ENCODE measurements around the gene DIP2C.
"Not testable (repeated sequence)": the region's sequence is repeated elsewhere in the genome, so short reads cannot be mapped to it uniquely, and the experiment has no call there.

The DIP2C gene

DNA sequence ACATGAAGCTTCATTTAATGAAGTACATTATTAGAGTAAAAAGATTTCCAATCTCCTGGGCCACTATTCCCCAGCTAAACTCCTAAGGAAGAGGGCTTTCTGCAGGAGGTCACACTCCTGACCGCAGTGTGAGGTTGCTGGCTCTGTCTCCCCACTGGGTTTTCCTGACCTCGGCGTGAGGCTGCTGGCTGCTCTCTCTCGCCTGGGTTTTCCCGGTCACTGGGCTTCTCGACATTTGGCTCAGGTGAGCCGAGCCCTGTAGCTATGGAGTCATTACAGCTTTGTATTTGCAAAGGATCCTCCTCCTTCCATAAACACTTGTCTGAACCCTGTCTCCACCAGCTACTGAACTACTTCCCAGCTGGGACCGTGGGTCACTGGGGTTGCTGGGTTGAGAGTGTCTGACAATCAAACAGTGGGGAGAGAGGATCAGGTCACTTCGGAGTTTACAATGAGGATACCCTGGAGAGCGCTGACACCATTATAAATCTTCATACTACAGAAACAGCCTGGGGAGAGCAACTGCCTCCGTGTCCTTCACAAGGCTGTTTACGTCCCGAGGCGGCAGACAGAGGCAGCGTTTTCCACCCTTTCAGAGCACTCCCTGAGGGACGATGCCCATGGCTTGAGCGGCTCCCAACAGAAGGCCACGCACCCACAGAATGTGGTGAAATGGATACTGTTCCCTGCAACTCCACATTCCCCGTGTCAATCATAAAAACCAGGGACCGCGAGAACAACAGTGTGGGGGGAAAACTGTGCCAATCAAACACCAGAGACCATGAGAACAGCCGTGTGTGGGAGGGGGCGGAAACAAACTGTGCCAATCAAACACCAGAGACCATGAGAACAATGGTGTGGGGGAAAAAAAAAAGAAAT, 328.0 kb downstream of the DIP2C start:
- no peak for DNase-seq

DNA sequence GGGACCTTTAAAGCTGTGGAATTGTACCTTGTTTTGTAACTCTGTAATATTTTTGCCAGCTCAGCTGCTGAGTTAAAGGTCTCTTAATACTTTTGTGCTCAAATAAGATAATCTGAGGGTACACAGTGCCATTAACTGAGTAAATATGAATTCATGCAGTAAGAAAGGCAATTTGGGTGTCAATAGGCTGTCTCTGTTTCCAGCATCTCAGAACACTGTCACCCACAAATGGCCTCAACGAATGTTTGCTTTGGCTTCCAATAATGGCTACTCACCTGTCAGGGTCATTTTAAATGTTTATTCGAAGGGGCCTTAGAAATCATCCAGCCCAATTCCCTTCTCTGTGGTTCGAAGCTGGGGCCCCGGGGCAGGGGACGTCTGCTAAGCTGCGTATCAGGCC, 328.8 kb downstream of the DIP2C start:
- DNase-seq = no peak

DNA sequence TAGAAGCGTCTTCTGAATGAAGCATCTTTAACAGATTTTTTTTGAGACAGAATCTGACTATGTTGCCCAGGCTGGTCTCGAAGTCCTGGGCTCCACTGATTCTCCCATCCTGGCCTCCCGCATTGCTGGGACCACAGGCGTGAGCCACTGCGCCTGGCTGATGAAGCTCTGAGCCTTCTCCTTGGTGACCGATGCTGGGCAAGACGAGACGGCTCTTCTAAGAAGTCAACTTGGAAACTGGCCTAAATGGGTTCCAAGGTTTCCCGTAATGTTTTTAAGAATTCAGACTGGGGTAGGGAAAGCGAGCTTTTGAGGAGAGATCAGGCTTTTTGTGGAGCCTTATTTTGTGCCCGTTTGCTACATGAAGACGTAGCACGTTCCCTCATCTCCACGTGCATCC, 329.7 kb downstream of the DIP2C start:
- no peak for DNase-seq

DNA sequence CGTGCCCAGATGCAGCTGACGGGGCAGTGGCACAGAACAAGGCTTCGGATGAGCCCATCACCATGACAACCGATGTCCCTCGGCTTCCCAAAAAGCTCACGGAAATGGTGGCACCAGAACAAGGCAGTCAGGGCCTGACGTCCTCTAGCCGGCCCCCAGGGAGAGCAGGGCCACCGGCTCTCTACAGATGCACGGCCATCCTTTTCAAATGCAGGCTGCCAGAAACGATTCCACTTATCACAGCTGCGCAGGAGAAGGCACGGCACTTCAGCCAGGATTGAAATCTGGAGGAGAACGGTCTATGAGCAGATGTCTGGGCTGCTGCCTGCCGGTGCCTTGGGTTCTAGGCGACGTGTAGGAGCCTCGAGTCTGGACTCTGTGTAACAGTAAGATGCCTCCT, 330.4 kb downstream of the DIP2C start:
- no peak for DNase-seq

DNA sequence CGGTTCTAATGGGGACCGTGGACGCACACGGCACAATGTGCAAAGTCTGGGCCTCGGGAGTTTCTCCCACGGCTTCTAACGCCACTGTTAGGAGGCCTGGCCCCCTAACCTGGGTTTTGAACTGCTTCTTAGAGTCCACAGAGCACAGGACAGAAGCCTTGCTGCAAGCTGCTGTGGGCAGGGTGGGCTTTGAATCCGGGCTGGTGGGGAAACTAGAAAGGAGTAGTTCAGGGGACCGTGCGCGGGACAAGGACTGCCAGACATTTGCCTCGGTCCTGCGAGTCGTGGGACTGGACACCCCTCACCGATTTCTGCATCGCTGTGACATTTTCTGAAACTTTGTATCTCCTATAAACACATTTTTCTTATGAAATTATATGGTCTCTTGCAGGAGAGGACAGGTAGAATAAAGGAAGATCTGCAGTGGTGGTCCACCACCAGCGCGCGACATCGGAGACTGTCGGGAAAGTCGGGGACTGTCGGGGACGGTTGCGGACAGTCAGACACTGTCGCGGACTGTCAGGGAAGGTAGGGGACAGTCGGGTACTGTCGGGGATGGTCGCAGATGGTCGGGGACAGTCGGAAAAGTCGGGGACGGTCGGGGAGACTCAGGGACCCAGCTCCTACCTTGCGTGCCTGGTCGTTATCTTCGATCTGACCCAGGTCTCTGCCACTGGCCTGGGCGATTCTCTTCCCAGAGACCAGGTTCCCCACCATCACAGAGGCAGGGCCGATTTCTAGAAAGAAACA, 332.1 kb downstream of the DIP2C start:
- DNase-seq = no peak

DNA sequence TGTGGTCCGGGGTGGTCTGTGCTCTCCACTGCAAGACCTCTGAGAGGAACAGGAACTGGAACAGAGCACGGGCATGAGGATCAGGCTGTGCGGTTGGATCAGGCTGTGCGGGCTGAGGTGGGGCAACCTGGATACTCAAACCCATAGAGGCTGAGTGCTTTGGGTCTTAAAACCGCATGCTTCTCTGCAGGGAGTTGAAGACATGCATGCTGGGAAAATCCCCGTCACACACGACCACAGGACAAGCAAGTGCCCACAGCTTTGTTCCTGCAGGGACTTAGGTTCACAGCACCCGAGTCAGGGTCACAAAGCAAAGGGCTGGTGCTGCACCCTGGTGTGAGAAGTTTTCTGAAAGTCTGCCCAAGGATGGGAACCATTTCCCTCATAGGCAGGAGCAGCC, 333.0 kb downstream of the DIP2C start:
- no peak for DNase-seq

DNA sequence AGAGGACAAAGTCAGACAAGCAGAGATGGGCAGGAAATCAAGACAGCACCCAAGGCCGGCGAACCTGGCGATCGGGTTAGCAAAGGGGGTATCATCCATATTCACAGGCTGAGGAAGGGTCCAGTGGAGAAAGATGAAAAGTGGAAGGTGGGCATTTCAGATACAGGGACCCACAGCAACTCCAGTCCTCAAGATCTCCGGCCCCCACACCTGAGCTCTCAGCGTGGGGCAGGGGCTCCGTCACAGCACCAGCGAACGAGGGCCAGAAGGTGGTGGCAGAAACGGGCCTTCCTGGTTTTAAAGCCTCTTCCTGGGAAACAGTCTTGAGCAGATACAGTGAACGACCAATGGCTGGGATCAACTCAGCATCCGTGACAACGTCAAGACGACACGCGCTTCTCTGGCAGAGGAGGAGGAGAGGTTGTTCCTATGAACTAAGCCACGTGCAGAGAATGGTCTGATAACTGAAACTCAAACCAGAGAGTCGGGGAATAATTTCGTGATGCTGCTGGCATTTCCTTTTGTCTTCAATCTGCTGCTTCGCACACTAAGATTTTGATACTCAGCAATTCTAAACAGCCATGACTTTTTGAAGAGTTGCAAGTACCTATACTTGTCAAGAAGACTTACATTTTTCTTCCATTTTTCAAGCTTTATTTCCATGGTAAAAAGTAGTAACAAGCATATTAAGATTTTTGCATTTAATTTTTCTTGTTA, 334.4 kb downstream of the DIP2C start:
- no peak for DNase-seq

DNA sequence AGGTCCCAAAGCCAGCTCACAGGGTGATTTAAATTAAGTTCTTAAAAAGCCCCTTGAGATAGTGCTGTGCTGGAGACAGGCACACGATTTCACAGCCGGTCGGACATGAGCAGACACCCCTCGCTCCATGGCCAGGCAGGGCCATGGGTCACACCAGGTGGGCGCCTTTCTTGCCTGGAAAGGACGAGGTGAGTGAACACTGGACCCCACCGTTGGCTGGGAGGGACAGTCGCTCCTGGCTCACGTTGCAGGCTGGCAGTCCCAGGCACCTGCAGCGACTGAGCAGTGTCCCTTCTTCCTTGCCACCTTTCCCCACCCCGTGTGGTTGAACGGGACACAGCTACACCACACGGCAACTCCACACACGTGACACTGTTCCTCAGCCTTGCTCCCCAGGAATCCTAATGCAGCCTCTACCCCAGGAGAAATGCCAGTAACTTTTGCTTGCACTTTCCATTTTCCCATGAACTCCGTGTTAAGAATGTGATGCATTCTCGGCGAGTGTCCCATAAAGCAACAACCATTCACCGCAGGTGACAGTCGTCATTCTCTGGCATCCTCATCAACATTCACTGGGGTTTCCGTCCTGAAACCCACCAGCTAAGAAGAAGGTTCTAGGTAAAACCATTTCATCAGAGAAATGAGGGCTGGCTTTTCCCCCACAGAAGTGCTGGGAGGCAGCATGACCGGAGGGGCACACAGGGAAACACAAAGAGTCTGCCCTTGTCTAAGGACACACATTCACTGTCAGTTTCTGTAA, 336.8 kb downstream of the DIP2C start:
- no peak for DNase-seq

DNA sequence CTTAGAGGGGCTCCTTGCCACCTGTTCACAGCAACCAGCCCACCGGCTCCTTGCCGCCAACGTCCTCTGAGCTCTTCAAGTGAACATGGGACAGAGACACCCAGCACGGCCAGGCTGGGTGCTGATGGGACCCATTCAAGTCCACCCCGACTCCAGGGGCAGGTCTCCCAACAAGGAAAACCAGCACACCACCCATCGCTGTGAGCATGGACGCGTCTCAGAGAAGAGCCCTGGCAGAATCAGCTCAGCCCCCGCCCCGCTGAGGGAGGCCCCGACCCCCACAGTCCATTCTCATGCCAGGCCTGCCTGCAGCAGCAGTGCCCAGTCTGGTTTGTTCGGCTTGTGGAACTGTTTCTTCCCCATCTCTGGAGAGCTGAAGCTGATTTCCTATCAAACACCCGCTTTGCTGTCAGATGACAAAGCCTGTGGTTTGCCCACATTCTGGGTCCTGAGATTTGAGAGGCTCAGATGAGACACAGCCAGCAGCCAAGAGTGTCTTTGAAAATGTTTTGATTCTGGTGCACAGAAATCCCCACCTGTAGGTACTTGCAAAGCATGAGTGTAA, 337.6 kb downstream of the DIP2C start:
- no peak for DNase-seq

DNA sequence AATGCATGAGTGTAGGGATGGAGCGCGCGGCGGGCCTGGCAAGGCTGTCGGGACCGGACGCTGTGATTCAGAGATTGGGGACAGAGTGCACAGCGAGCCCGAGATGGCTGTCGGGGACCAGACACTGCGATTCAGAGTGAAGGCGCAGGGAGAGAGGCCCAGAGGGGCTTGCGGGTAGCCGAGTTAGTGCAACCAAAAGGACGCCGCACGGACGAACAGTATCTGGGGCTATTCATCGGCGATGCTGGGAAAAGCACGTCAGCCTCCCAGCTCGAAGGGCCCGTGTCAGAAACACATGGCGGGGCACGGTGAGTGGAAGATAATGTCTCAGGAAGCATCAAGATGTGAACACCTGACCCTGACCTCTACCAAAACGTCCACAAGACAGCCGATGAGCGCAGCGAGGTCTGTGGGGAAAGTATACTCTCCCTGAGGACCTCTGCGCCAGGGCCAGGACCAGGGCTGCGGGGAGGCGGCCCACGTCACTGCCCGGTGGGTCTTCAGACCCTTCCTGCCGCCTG, 338.4 kb downstream of the DIP2C start:
- DNase-seq = no peak

DNA sequence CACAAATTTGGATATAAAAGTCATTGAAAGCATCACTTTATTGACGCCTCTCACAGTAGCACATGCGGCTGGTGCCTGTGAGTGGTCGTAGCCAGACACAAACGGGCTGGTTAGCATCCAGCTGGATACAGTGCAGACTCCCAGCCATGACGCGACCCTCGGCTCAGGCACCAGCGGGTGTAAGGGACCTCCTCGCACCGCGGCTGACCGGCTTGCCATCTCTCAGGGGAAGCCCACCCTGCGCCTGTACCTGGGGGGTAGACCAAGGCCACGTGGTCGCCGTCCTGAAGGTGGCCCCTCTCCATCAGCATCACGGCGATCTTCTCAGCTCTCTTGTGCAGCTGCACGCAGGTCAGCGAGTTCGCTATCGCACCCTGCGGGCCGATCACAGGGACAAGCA, 340.4 kb downstream of the DIP2C start:
- no peak for DNase-seq

DNA sequence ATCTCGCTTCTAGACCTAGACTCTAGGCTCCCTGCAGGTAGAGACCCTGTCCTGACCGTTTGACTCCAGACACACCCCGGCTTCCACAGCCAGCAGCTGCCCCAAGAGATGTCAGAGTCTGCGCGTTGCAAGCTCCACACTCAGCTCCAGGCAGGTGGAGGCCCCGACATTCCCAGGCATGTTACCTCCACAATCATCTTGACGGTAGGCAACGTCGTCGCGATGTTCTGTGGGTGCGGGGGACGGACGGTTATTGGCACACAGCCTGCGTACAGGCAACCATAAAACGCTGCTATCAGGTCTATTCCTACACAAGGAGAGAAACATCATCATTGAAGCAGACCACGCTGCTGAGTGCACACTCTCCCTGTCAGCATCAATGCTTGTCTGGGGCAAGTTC, 341.0 kb downstream of the DIP2C start:
- DNase-seq = no peak

DNA sequence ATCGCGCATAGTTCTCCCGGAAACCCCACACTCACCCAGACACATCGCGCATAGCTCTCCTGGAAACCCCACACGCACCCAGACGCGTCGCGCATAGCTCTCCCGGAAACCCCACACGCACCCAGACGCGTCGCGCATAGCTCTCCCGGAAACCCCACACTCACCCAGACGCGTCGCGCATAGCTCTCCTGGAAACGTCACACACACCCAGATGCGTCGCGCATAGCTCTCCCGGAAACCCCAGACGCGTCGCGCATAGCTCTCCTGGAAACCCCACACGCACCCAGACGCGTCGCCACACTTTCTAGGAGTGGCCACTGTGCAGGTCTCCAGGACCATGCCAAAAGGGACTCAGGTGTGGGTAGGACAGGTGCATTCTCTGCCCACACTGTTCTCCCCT, 341.7 kb downstream of the DIP2C start:
- DNase-seq = not testable (repeated sequence)

DNA sequence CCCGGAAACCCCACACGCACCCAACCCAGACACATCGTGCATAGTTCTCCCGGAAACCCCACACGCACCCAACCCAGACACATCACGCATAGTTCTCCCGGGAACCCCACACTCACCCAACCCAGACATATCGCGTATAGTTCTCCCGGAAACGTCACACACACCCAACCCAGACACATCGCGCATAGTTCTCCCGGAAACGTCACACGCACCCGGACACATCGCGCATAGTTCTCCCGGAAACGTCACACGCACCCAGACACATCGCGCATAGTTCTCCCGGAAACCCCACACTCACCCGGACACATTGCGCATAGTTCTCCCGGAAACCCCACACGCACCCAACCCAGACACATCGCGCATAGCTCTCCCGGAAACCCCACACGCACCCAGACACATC, 342.3 kb downstream of the DIP2C start:
- not testable (repeated sequence) for DNase-seq

DNA sequence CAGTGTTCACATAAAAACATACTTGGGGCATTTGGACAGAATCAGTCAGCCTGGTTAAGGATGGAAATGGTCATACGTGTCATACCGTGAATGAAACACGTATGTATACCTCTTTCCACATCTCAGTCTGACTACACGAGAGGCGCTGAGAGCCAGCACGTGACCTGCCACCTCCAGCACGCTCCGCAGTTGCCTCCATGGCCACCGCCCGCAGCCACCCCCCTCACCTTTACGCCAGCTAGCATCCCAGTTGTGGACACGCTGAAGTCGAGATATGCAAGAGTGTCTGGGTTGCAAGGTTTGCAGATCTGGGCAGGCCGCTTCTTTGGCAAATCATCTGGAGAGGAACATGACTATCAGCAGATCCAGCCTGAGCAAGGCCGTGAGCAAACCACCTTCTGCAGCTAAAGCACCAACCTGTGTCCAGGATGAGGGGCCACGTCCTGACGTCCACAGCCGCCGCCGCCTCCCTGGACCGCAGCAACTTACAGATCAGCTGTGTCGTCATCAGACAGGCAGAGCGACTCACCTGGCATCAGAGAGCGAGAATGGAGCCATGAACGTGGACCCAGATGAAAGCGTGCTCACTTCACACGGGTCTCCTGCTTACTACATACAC, 344.8 kb downstream of the DIP2C start:
- no peak for DNase-seq

DNA sequence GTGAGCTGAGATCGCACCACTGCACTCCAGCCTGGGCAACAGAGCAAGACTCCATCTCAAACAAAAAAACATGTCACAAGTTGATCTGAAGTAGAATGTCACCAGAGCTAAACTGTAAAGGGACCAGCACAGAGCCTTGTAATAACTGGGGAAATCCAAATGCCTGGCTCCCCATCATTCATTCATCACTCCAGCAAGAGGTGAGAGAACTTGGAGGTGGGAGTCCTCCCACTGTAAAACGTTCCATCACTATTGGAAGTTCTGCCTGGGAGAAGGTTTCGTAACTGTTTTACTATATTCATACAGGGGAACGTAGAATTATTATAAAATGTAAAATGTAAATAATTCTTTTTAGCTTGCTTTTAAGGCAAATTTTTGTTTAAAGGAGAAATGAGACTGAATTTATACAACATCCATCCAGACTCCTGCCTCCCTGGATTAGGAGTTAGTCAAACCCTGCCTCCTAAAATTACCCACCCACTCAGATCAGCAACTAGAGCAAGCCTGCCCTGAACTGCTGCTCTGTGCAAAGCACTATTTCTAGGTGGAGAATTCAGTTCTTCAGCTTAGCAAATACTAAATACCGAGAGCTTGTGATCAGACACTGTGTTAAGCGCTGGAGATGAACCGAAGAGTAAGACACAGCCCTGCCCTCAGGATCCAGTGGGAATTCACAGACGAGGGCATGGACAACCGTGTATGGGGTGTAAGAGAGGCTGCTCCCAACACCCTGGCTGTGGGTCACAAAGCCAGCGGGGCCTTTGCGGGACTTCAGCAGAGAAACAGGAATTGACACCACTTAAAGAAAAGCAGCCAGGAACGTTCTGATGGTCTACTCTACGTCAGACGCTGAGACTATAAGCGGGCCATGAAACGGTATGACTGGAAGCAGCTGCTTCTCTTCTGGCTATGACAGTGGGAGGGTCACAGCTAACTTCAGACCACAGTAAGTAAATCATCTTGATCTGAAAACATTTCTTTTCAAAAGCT, 345.9 kb downstream of the DIP2C start:
- no peak for DNase-seq

DNA sequence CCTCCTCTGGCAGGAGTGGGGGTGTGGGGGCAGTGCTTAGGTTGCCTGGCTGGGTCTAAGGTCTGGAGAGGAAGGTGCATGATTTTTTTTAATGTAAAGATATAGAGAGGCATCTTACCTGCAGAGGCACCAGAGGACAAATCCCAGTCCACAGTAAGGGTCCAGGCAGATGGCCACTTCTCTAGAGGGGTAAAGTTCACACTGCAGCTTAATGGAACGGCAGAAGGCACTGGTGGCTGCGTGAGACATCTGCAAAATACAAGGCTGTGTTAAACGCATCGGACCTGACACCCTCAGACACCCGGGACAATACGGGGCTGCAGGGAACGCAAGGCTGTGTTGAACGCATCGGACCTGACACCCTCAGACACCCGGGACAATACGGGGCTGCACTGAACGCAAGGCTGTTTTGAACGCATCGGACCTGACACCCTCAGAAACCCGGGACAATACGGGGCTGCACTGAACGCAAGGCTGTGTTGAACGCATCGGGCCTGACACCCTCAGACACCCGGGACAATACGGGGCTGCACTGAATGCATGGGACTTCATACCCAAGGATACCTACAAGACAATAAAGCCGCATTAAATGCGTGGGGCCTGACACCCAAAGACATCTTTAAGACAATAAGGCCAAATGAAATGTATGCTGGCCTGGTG, 348.3 kb downstream of the DIP2C start:
- DNase-seq = no peak

DNA sequence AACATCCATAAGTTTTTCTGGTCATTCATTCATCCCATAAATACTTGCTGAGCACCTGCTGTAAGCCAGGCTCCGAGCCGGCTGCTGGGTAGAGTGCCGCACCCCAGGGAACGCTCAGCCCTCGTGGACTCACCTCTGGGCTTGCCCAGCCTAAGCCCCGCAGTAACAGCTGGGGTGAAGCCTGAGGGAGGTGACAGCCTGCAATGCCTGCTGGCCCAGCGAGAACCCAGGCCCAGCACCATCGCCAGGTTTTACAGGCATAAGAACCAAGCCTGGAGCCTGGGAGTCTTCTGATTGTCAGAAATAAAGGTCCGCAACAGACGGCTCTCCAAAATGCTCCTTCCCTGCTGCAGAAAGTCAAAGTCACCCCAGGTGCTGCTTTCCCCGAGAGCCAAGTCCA, 348.8 kb downstream of the DIP2C start:
- DNase-seq = no peak

DNA sequence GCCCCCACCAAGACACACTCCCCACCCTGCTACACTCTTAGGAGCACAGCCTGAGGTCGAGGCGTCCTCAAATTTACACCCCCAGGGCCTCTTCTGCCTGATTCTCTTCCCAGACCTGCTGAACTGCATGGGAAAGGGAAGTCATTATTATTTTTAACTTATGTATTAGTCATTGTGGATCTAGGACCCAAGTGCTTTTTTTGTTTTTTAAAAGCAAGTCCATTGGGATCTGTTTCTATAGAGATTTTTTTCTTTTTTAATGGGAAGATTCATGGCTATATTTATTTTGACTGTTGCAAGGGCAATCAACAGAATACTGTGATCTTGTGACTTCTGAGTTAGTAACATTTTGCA, 350.5 kb downstream of the DIP2C start:
- DNase-seq = no peak
